AG09319 (cell line): ENCODE measurements around the gene SOCS1.

Experiments used
- DNase-seq: peaks from one replicate; pipeline ENCODE4 v3.0.0-alpha.2; 2010; ENCODE audit warnings: low read depth; ENCODE audit errors: extremely low read depth
- CTCF ChIP-seq: IDR thresholded peaks from 2 replicates; pipeline ENCODE4 v1.5.1; 2011; ENCODE audit warnings: low read depth, mild to moderate bottlenecking, inconsistent platforms, low read length, moderate library complexity

SOCS1 gene

GRCh38 chr16:11204513-11205047, 51.4 kb downstream of the SOCS1 start:
- no peak for DNase-seq
- no peak for TF ChIP-seq CTCF
